Immature natural killer cell (primary cell): ENCODE data around the gene STX18. TPM values are rescaled to one million over a fixed set of nuclear protein-coding genes. Genes with fewer than 3 reads are reported as not detected.

Experiments used
- DNase-seq, 3 donors: peaks; one replicate each; pipeline ENCODE4 v3.0.0; 2022; ENCODE audit warnings: mixed read lengths in 1 of 3
- H3K27ac Mint-ChIP-seq, 6 donors: one replicate each; pipeline ENCODE4 v1.8.0; 2020; ENCODE audit warnings: mixed read lengths in 6 of 6, mild to moderate bottlenecking in 5 of 6, inconsistent platforms in 4 of 6, moderate library complexity in 3 of 6
- H3K27me3 Mint-ChIP-seq, 3 donors: one replicate each; pipeline ENCODE4 v1.8.0; 2020 to 2021; ENCODE audit warnings: low read depth in 3 of 3, mild to moderate bottlenecking in 3 of 3, mixed read lengths in 3 of 3, moderate library complexity in 3 of 3, inconsistent platforms in 1 of 3
- H3K36me3 Mint-ChIP-seq, 3 donors: one replicate each; pipeline ENCODE4 v1.8.0; 2020; ENCODE audit warnings: mixed read lengths in 3 of 3, inconsistent platforms in 2 of 3, mild to moderate bottlenecking in 2 of 3
- H3K4me1 Mint-ChIP-seq, 2 donors: one replicate each; pipeline ENCODE4 v1.8.0; 2020; ENCODE audit warnings: inconsistent platforms in 2 of 2, mild to moderate bottlenecking in 2 of 2, mixed read lengths in 2 of 2, moderate library complexity in 1 of 2
- H3K4me3 Mint-ChIP-seq, 5 donors: one replicate each; pipeline ENCODE4 v1.8.0; 2020; ENCODE audit warnings: mild to moderate bottlenecking in 5 of 5, mixed read lengths in 5 of 5, inconsistent platforms in 3 of 5, moderate library complexity in 3 of 5
- H3K9me3 Mint-ChIP-seq, 6 donors: one replicate each; pipeline ENCODE4 v1.8.0; 2020; ENCODE audit warnings: mild to moderate bottlenecking in 6 of 6, mixed read lengths in 6 of 6, inconsistent platforms in 4 of 6, moderate library complexity in 3 of 6
- polyA plus RNA-seq, 3 donors: library from polyadenylated mRNA; unstranded; fragments of 300-500 nt; fragmentation: Illumina TruSeq; gene quantifications; one replicate each; pipeline ENCODE4 v1.2.3, GENCODE V29; 2021

STX18 gene
- polyA plus RNA-seq, 3 donors from 2014 or later = 22.5 to 26.6 (median 23.3) TPM

GRCh38 chr4:4420421-4420820, 121.4 kb downstream of the STX18 start:
- no peak for DNase-seq
- no peaks in the 10 kb centered on the region for H3K9me3 Mint-ChIP-seq
- peaks cover 0 to 2% (median 0%) of the 10 kb centered on the region in 3 donors for H3K27me3 Mint-ChIP-seq
- H3K27ac Mint-ChIP-seq = no peak overlapping the region
- no peak overlapping the region for H3K4me3 Mint-ChIP-seq
- no peaks in the 10 kb centered on the region for H3K4me1 Mint-ChIP-seq
- H3K36me3 Mint-ChIP-seq = peaks cover 23 to 32% (median 27%) of the 10 kb centered on the region in 3 donors

GRCh38 chr4:4419896-4420295, 122.0 kb downstream of the STX18 start:
- no peaks in the 10 kb centered on the region for H3K9me3 Mint-ChIP-seq
- H3K4me1 Mint-ChIP-seq = no peaks in the 10 kb centered on the region
- peaks cover 0 to 2% (median 0%) of the 10 kb centered on the region in 3 donors for H3K27me3 Mint-ChIP-seq
- H3K4me3 Mint-ChIP-seq = no peak overlapping the region
- peak overlapping the region in 1 of 6 donors; percentile 12 for H3K27ac Mint-ChIP-seq
- no peak for DNase-seq
- peaks cover 23 to 32% (median 27%) of the 10 kb centered on the region in 3 donors for H3K36me3 Mint-ChIP-seq

- H3K27ac Mint-ChIP-seq = peak overlapping the region in 2 of 6 donors; percentile 48 to 56
- peaks cover 0 to 2% (median 0%) of the 10 kb centered on the region in 3 donors for H3K27me3 Mint-ChIP-seq
- peaks cover 23 to 32% (median 31%) of the 10 kb centered on the region in 3 donors for H3K36me3 Mint-ChIP-seq
- no peak for DNase-seq
- no peaks in the 10 kb centered on the region for H3K9me3 Mint-ChIP-seq
- no peak overlapping the region for H3K4me3 Mint-ChIP-seq
- H3K4me1 Mint-ChIP-seq = no peaks in the 10 kb centered on the region
Observed at GRCh38 chr4:4418676-4419390, 123.0 kb downstream of the STX18 start.

- Mint-ChIP-seq H3K36me3 (peaks cover 23 to 32% (median 26%) of the 10 kb centered on the region in 3 donors), H3K9me3 (no peaks in the 10 kb centered on the region), H3K4me3 (no peak overlapping the region), H3K27ac (no peak overlapping the region), H3K27me3 (peaks cover 0 to 2% (median 0%) of the 10 kb centered on the region in 3 donors), H3K4me1 (no peaks in the 10 kb centered on the region)
- no peak for DNase-seq
Observed at GRCh38 chr4:4417886-4418285, 124.0 kb downstream of the STX18 start.

- Mint-ChIP-seq H3K27me3 (peaks cover 0 to 2% (median 0%) of the 10 kb centered on the region in 3 donors), H3K4me3 (no peak overlapping the region), H3K27ac (peak overlapping the region in 2 of 6 donors; percentile 13 to 18), H3K4me1 (no peaks in the 10 kb centered on the region), H3K36me3 (peaks cover 20 to 32% (median 26%) of the 10 kb centered on the region in 3 donors), H3K9me3 (no peaks in the 10 kb centered on the region)
- DNase-seq = no peak
Observed at GRCh38 chr4:4416981-4417380, 124.9 kb downstream of the STX18 start.

GRCh38 chr4:4415806-4416805, 125.7 kb downstream of the STX18 start:
- H3K9me3 Mint-ChIP-seq = no peaks in the 10 kb centered on the region
- no peaks in the 10 kb centered on the region for H3K4me1 Mint-ChIP-seq
- peaks cover 0 to 2% (median 0%) of the 10 kb centered on the region in 3 donors for H3K27me3 Mint-ChIP-seq
- H3K27ac Mint-ChIP-seq = peak overlapping the region in 1 of 6 donors; percentile 13
- DNase-seq = no peak
- H3K36me3 Mint-ChIP-seq = peaks cover 19 to 25% (median 20%) of the 10 kb centered on the region in 3 donors
- H3K4me3 Mint-ChIP-seq = no peak overlapping the region

- Mint-ChIP-seq H3K27me3 (peaks cover 0 to 2% (median 0%) of the 10 kb centered on the region in 3 donors), H3K36me3 (peaks cover 14 to 19% (median 15%) of the 10 kb centered on the region in 3 donors), H3K9me3 (no peaks in the 10 kb centered on the region), H3K4me1 (no peaks in the 10 kb centered on the region), H3K27ac (no peak overlapping the region), H3K4me3 (no peak overlapping the region)
- no peak for DNase-seq
Observed at GRCh38 chr4:4415107-4415805, 126.6 kb downstream of the STX18 start.

- Mint-ChIP-seq H3K9me3 (no peaks in the 10 kb centered on the region), H3K36me3 (peaks cover 6 to 15% (median 7%) of the 10 kb centered on the region in 3 donors), H3K27ac (peak overlapping the region in 2 of 6 donors; percentile 20 to 81), H3K4me3 (no peak overlapping the region), H3K27me3 (peaks cover 0 to 2% (median 0%) of the 10 kb centered on the region in 3 donors), H3K4me1 (no peaks in the 10 kb centered on the region)
- no peak for DNase-seq
Observed at GRCh38 chr4:4413806-4414205, 128.0 kb downstream of the STX18 start.

- H3K36me3 Mint-ChIP-seq = peaks cover 1 to 10% (median 3%) of the 10 kb centered on the region in 3 donors
- H3K9me3 Mint-ChIP-seq = no peaks in the 10 kb centered on the region
- no peak for DNase-seq
- no peak overlapping the region for H3K4me3 Mint-ChIP-seq
- no peaks in the 10 kb centered on the region for H3K4me1 Mint-ChIP-seq
- peaks cover 0 to 2% (median 0%) of the 10 kb centered on the region in 3 donors for H3K27me3 Mint-ChIP-seq
- peak overlapping the region in 1 of 6 donors; percentile 81 for H3K27ac Mint-ChIP-seq
Observed at GRCh38 chr4:4413373-4413725, 128.5 kb downstream of the STX18 start.

- Mint-ChIP-seq H3K4me3 (no peak overlapping the region), H3K9me3 (no peaks in the 10 kb centered on the region)
Observed at GRCh38 chr4:4412641-4413372, 129.0 kb downstream of the STX18 start.

GRCh38 chr4:4411906-4412305, 129.9 kb downstream of the STX18 start:
- Mint-ChIP-seq H3K27ac (no peak overlapping the region), H3K9me3 (no peaks in the 10 kb centered on the region), H3K27me3 (peaks cover 0 to 2% (median 2%) of the 10 kb centered on the region in 3 donors), H3K4me3 (no peak overlapping the region), H3K36me3 (peaks cover 0 to 8% (median 3%) of the 10 kb centered on the region in 3 donors), H3K4me1 (no peaks in the 10 kb centered on the region)
- no peak for DNase-seq

More at GRCh38 chr4:4412641-4413372, 129.0 kb downstream of the STX18 start:
- no peaks in the 10 kb centered on the region for H3K4me1 Mint-ChIP-seq
- peaks cover 0 to 2% (median 0%) of the 10 kb centered on the region in 3 donors for H3K27me3 Mint-ChIP-seq
- peaks cover 0 to 8% (median 3%) of the 10 kb centered on the region in 3 donors for H3K36me3 Mint-ChIP-seq
- DNase-seq = no peak
- peak overlapping the region in 1 of 6 donors; percentile 76 for H3K27ac Mint-ChIP-seq

- no peak overlapping the region for H3K4me3 Mint-ChIP-seq
- no peak for DNase-seq
- no peaks in the 10 kb centered on the region for H3K9me3 Mint-ChIP-seq
- no peaks in the 10 kb centered on the region for H3K4me1 Mint-ChIP-seq
- no peak overlapping the region for H3K27ac Mint-ChIP-seq
- peaks cover 0 to 2% (median 0%) of the 10 kb centered on the region in 3 donors for H3K27me3 Mint-ChIP-seq
- peaks cover 0 to 4% (median 0%) of the 10 kb centered on the region in 3 donors for H3K36me3 Mint-ChIP-seq
Observed at GRCh38 chr4:4410271-4410670, 131.6 kb downstream of the STX18 start.
